Activated CD8-positive, alpha-beta T cell treated with anti-CD3 and anti-CD28 coated beads for 36 hours (primary cell): ENCODE data around the gene SHROOM2. TPM values are rescaled to one million over a fixed set of nuclear protein-coding genes. Genes with fewer than 3 reads are reported as not detected.

Experiments
- ATAC-seq: fragments of 200-7000 bp; cut with Tn5 transposase; one replicate; pipeline ENCODE4 v1.10.0; 2021; ENCODE audit warnings: mild to moderate bottlenecking, moderate library complexity
- CTCF ChIA-PET: fragments of 350-600 bp; sonication (Branson Sonifier 250); formaldehyde crosslinking; loops from one replicate; lab custom pipeline; 2021; ENCODE audit warnings: antibody characterized with exemption; lab: Charles Lee
- POLR2A ChIA-PET: fragments of 350-600 bp; sonication (Branson Sonifier 250); formaldehyde crosslinking; loops from one replicate; lab custom pipeline; 2021; ENCODE audit warnings: antibody characterized with exemption; lab: Charles Lee
- DNase-seq: peaks from one replicate; pipeline ENCODE4 v3.0.0-alpha.2; 2020
- H3K27ac Mint-ChIP-seq: one replicate; pipeline ENCODE4 v1.8.0; 2021; ENCODE audit warnings: mild to moderate bottlenecking, mixed read lengths
- H3K27me3 Mint-ChIP-seq: one replicate; pipeline ENCODE4 v1.8.0; 2021; ENCODE audit warnings: mixed read lengths
- H3K36me3 Mint-ChIP-seq: one replicate; pipeline ENCODE4 v1.8.0; 2021; ENCODE audit warnings: low read depth, mixed read lengths
- H3K4me1 Mint-ChIP-seq: one replicate; pipeline ENCODE4 v1.8.0; 2021; ENCODE audit warnings: low read depth, mixed read lengths
- H3K4me3 Mint-ChIP-seq: one replicate; pipeline ENCODE4 v1.8.0; 2021; ENCODE audit warnings: mild to moderate bottlenecking, moderate library complexity, mixed read lengths
- H3K9me3 Mint-ChIP-seq: one replicate; pipeline ENCODE4 v1.8.0; 2021; ENCODE audit warnings: mixed read lengths
- CTCF ChIP-seq: fragments of 200-600 bp; IDR thresholded peaks from one replicate; pipeline ENCODE4 v1.8.0; 2022; ENCODE audit warnings: antibody characterized with exemption, mild to moderate bottlenecking
- intact Hi-C: fragments of 100-400 bp; cut with micrococcal nuclease; formaldehyde crosslinking; loops from one replicate; pipeline ENCODE4 v1.10.0; 2022
- total RNA-seq, 2 experiments: library from RNA; stranded (reverse); gene quantifications; one replicate each; pipeline ENCODE4 v1.2.3, GENCODE V29; 2021

Gene SHROOM2
- total RNA-seq, 2 experiments from 2014 or later = not detected

- intact Hi-C loops = no loop called here
- Mint-ChIP-seq H3K27me3 (no peaks in the 10 kb centered on the region), H3K36me3 (no peaks in the 10 kb centered on the region), H3K27ac (no peak overlapping the region), H3K9me3 (no peaks in the 10 kb centered on the region), H3K4me1 (no peaks in the 10 kb centered on the region), H3K4me3 (no peak overlapping the region)
- POLR2A ChIA-PET = no interaction called here
- CTCF ChIA-PET = interaction anchor here (1.5 kb wide), 1 partner anchor 106 kb away, joined by 4 read pairs; no protein-coding TSS in a partner anchor
- no peak for TF ChIP-seq CTCF
- no peak for DNase-seq
- ATAC-seq = no peak
Measured at GRCh38 chrX:9977635-9978034, 191.4 kb downstream of the SHROOM2 start.

DNA sequence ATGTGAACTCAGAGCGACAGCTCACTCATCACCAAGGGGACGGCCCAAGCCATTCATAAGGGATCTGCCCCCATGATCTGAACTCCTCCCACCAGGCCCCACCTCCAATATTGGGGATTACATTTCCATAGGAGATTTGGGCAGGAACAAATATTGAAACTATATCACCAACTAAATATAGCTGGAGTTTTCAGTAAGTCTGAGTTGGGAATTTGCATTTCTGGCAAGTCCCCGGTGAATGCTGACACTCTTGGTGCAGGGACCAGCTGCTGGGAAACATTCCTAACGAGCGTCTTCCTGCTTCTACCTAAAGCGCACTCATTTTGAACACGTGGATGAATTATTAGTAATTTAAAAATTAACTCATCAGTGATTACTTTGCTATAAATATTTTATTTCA, 194.2 kb downstream of the SHROOM2 start:
- CTCF ChIA-PET = interaction anchor here (1.0 kb wide), 1 partner anchor 139 kb away, joined by 3 read pairs; no protein-coding TSS in a partner anchor

GRCh38 chrX:9980927-9981326, 194.7 kb downstream of the SHROOM2 start:
- DNase-seq (no peak), ATAC-seq (no peak)
- Mint-ChIP-seq H3K27ac (no peak overlapping the region), H3K4me1 (no peaks in the 10 kb centered on the region), H3K9me3 (no peaks in the 10 kb centered on the region), H3K36me3 (no peaks in the 10 kb centered on the region), H3K27me3 (no peaks in the 10 kb centered on the region), H3K4me3 (no peak overlapping the region)
- no peak for TF ChIP-seq CTCF
- ChIA-PET POLR2A (no interaction called here), CTCF (interaction anchor here (0.7 to 1.0 kb wide), 2 partner anchors 105 to 139 kb away, joined by 3 read pairs; no protein-coding TSS in a partner anchor)
- intact Hi-C loops = no loop called here

More for the DNA sequence above, 194.2 kb downstream of the SHROOM2 start:
- Mint-ChIP-seq H3K27ac (no peak overlapping the region), H3K4me3 (no peak overlapping the region), H3K27me3 (no peaks in the 10 kb centered on the region), H3K36me3 (no peaks in the 10 kb centered on the region), H3K9me3 (no peaks in the 10 kb centered on the region), H3K4me1 (no peaks in the 10 kb centered on the region)
- no peak for TF ChIP-seq CTCF
- no peak for ATAC-seq
- POLR2A ChIA-PET = no interaction called here
- intact Hi-C loops = no loop called here
- no peak for DNase-seq

GRCh38 chrX:9983441-9983840, 197.2 kb downstream of the SHROOM2 start:
- no peak for DNase-seq
- Mint-ChIP-seq H3K27ac (no peak overlapping the region), H3K36me3 (no peaks in the 10 kb centered on the region), H3K27me3 (no peaks in the 10 kb centered on the region), H3K4me3 (no peak overlapping the region), H3K4me1 (no peaks in the 10 kb centered on the region), H3K9me3 (no peaks in the 10 kb centered on the region)
- no peak for TF ChIP-seq CTCF
- intact Hi-C loops = no loop called here
- CTCF ChIA-PET = interaction anchor here (1.1 to 1.5 kb wide), 2 partner anchors 135 to 136 kb away, joined by 3 to 6 read pairs; no protein-coding TSS in a partner anchor
- POLR2A ChIA-PET = no interaction called here
- ATAC-seq = no peak

DNA sequence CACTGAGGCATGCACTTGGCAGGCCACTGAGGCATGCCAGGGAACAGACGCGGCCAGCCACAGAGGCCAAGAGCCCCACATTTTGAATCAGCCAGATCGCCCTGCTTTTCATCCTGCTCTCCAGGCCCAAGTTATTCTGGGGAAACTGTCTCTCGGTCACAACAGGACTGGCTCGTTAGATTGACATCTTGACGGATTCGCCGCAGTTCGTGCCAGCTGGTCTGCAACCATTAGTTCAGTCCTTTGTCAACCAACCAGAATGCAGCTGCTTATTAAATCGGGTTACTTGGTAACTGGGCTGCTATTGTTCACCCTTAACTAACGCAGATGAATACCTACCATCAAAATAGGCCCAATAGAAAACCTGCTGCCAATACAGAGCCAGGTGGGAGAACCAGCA, 197.6 kb downstream of the SHROOM2 start:
- no peak for TF ChIP-seq CTCF
- ChIA-PET POLR2A (no interaction called here), CTCF (interaction anchor here (1.1 kb wide), 1 partner anchor 135 kb away, joined by 3 read pairs; no protein-coding TSS in a partner anchor)
- Mint-ChIP-seq H3K27me3 (no peaks in the 10 kb centered on the region), H3K9me3 (no peaks in the 10 kb centered on the region), H3K36me3 (no peaks in the 10 kb centered on the region), H3K27ac (no peak overlapping the region), H3K4me1 (no peaks in the 10 kb centered on the region), H3K4me3 (no peak overlapping the region)
- no peak for ATAC-seq
- intact Hi-C loops = no loop called here
- DNase-seq = no peak
